ENCODE measurements around the gene CYB561.

DNA sequence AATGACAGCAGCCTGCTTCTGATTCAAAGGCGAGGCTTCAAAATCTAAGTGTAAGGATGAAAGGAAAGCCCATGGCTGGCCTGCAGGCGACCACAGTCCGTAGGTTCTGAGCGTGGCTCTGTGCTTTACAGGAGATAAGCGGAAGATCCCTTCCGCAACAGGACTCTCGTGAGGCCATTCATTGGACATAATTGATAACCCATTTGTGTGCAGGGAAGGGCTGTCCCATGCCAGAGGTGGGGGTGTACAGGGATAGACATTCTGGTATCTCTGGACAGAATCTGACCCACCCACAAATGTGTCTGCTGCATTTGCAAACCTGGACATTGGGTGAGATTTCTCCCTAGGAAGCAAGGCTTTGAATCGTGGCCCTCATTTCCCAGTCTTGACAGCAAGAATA, 4.0 kb downstream of the CYB561 start:
- TF ChIP-seq, protein P1, sequence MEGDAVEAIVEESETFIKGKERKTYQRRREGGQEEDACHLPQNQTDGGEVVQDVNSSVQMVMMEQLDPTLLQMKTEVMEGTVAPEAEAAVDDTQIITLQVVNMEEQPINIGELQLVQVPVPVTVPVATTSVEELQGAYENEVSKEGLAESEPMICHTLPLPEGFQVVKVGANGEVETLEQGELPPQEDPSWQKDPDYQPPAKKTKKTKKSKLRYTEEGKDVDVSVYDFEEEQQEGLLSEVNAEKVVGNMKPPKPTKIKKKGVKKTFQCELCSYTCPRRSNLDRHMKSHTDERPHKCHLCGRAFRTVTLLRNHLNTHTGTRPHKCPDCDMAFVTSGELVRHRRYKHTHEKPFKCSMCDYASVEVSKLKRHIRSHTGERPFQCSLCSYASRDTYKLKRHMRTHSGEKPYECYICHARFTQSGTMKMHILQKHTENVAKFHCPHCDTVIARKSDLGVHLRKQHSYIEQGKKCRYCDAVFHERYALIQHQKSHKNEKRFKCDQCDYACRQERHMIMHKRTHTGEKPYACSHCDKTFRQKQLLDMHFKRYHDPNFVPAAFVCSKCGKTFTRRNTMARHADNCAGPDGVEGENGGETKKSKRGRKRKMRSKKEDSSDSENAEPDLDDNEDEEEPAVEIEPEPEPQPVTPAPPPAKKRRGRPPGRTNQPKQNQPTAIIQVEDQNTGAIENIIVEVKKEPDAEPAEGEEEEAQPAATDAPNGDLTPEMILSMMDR (IDR thresholded peaks at IDR 0.05 in 4 of 5, conservative IDR thresholded peaks at IDR 0.05 in 1 of 5) = no peak
- no peak for TF ChIP-seq POLR2A (IDR thresholded peaks at IDR 0.05)
